Body of pancreas (tissue), 4 donors: ENCODE data around the gene TMED3. TPM values are rescaled to one million over a fixed set of nuclear protein-coding genes. Genes with fewer than 3 reads are reported as not detected.
A peak's percentile ranks its signal among the peaks of the same experiment; 100 is the strongest.

Source experiments
- ATAC-seq: fragments of 150-250 bp; one replicate; pipeline ENCODE4 v1.9.1; 2016
- DNase-seq, 4 donors: peaks; one replicate each; pipeline ENCODE4 v3.0.0-alpha.2; 2019
- H3K27ac ChIP-seq, 4 donors: fragments of 200-600 bp; sonication (generic); 1 replicate in 3 of 4; 2 replicates in 1 of 4; pipeline versions ENCODE4 v1.5.1 to v1.6.1; 2016 to 2019; ENCODE audit warnings: mild to moderate bottlenecking in 1 of 4, mixed read lengths in 1 of 4, moderate library complexity in 1 of 4
- H3K27me3 ChIP-seq, 2 donors: fragments of 200-600 bp; sonication (generic); one replicate each; pipeline ENCODE4 v1.6.0; 2016; ENCODE audit warnings: mild to moderate bottlenecking in 1 of 2
- H3K36me3 ChIP-seq, 2 donors: fragments of 200-600 bp; sonication (generic); replicated peaks in 1 of 2; 2 replicates each; pipeline ENCODE4 v1.5.1; 2016; ENCODE audit warnings: low read depth in 2 of 2; ENCODE audit not compliant: insufficient read depth in 1 of 2
- H3K4me1 ChIP-seq: fragments of 200-600 bp; sonication (generic); one replicate; pipeline ENCODE4 v1.6.0; 2016
- H3K4me3 ChIP-seq, 2 donors: fragments of 200-600 bp; sonication (generic); 1 replicate in 1 of 2; 2 replicates in 1 of 2; pipeline ENCODE4 v1.5.1; 2016 to 2019
- H3K9me3 ChIP-seq, 3 donors: fragments of 200-600 bp; sonication (generic); 1 replicate in 2 of 3; 2 replicates in 1 of 3; pipeline ENCODE4 v1.5.1; 2016
- POLR2A ChIP-seq, 3 donors: fragments of 450-650 bp; IDR thresholded peaks; one replicate each; pipeline ENCODE4 v1.6.1; 2016; ENCODE audit warnings: antibody characterized with exemption in 3 of 3, mild to moderate bottlenecking in 2 of 3
- WGBS, 2 donors: methylation state at CpG; one replicate each; pipeline ENCODE4 v1.1.5; 2017; 5-methylcytosine and 5-hydroxymethylcytosine counted together
- intact Hi-C: fragments of 100-400 bp; cut with DNase I; formaldehyde crosslinking; loops from one replicate; pipeline ENCODE4 v1.15.1; 2023
- total RNA-seq, 2 donors: library from RNA; depleted of rRNA; stranded (reverse); fragments of >200 nt; gene quantifications; one replicate each; pipeline ENCODE4 v1.1.0, GENCODE V29; 2016
- TF ChIP-seq, protein P1 (sequence below), 7 experiments: fragments of 450-650 bp in 4 of 7; fragments of 200-600 bp in 3 of 7; sonication (generic) in 3 of 7; IDR thresholded peaks; one replicate each; pipeline ENCODE4 v1.5.1; 2016 to 2019; ENCODE audit warnings: antibody characterized with exemption in 7 of 7

TMED3 gene
- total RNA-seq, 2 donors from 2014 or later: 82.1 to 98.1 TPM

GRCh38 chr15:79322306-79322705 lies 11.4 kb downstream of the TMED3 start:
- intact Hi-C loops: no loop called here
- H3K4me3 ChIP-seq: no peak overlapping the region
- H3K36me3 ChIP-seq: peaks cover 0 to 29% of the 10 kb centered on the region in 2 donors
- H3K27me3 ChIP-seq: no peaks in the 10 kb centered on the region
- TF ChIP-seq, protein P1, sequence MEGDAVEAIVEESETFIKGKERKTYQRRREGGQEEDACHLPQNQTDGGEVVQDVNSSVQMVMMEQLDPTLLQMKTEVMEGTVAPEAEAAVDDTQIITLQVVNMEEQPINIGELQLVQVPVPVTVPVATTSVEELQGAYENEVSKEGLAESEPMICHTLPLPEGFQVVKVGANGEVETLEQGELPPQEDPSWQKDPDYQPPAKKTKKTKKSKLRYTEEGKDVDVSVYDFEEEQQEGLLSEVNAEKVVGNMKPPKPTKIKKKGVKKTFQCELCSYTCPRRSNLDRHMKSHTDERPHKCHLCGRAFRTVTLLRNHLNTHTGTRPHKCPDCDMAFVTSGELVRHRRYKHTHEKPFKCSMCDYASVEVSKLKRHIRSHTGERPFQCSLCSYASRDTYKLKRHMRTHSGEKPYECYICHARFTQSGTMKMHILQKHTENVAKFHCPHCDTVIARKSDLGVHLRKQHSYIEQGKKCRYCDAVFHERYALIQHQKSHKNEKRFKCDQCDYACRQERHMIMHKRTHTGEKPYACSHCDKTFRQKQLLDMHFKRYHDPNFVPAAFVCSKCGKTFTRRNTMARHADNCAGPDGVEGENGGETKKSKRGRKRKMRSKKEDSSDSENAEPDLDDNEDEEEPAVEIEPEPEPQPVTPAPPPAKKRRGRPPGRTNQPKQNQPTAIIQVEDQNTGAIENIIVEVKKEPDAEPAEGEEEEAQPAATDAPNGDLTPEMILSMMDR (IDR thresholded peaks at IDR 0.05): no peak
- no peak for TF ChIP-seq POLR2A (IDR thresholded peaks at IDR 0.05)
- ATAC-seq (no peak), DNase-seq (no peak)
- 90 to 95% methylated on average over 2 to 3 of the region's 3 CpGs for WGBS, 2 donors
- H3K4me1 ChIP-seq: peaks cover under 1% of the 10 kb centered on the region
- H3K9me3 ChIP-seq: no peaks in the 10 kb centered on the region
- no peak overlapping the region for H3K27ac ChIP-seq

- Histone ChIP-seq H3K4me1 (no peaks in the 10 kb centered on the region), H3K4me3 (no peak overlapping the region), H3K27ac (no peak overlapping the region), H3K27me3 (no peaks in the 10 kb centered on the region), H3K9me3 (no peaks in the 10 kb centered on the region), H3K36me3 (peaks cover 0 to 29% of the 10 kb centered on the region in 2 donors)
- DNase-seq: no peak
- ATAC-seq: no peak
- intact Hi-C loops: no loop called here
- TF ChIP-seq, protein P1 (IDR thresholded peaks at IDR 0.05): no peak
- TF ChIP-seq POLR2A (IDR thresholded peaks at IDR 0.05): no peak
- 80 to 91% methylated on average over 6 of the region's 6 CpGs for WGBS, 2 donors
These were observed 12.0 kb downstream of the TMED3 start for GRCh38 chr15:79322945-79323344.

DNA sequence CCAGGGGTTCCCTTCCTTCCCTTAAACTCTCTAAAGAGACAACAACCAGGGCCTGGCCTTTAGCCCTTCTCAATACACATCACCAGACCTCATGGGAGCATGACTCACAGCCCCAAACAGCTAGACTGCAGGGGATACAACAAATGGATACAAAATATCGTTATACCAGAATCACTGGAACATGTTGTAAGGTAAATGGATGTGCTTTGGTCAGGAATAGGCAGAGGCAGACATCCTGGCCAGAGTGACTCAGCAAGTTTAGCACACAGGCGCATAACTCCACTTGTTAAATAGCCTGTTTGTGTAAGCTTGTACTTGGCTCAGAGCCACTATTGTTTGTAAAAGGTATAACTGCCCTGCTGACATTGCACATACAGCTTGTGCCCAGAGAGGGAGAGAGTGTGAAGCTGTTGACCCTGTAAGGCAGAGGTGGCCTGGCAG lies 18.3 kb downstream of the TMED3 start:
- Histone ChIP-seq H3K36me3 (peaks cover 0 to 5% of the 10 kb centered on the region in 2 donors), H3K27me3 (no peaks in the 10 kb centered on the region), H3K27ac (no peak overlapping the region), H3K9me3 (no peaks in the 10 kb centered on the region), H3K4me1 (peaks cover 21% of the 10 kb centered on the region), H3K4me3 (no peak overlapping the region)
- ATAC-seq (no peak), DNase-seq (no peak)
- no peak for TF ChIP-seq POLR2A (IDR thresholded peaks at IDR 0.05)
- TF ChIP-seq, protein P1 (IDR thresholded peaks at IDR 0.05): no peak
- 70 to 98% methylated on average over 2 of the region's 2 CpGs for WGBS, 2 donors
- intact Hi-C loops: no loop called here

DNA sequence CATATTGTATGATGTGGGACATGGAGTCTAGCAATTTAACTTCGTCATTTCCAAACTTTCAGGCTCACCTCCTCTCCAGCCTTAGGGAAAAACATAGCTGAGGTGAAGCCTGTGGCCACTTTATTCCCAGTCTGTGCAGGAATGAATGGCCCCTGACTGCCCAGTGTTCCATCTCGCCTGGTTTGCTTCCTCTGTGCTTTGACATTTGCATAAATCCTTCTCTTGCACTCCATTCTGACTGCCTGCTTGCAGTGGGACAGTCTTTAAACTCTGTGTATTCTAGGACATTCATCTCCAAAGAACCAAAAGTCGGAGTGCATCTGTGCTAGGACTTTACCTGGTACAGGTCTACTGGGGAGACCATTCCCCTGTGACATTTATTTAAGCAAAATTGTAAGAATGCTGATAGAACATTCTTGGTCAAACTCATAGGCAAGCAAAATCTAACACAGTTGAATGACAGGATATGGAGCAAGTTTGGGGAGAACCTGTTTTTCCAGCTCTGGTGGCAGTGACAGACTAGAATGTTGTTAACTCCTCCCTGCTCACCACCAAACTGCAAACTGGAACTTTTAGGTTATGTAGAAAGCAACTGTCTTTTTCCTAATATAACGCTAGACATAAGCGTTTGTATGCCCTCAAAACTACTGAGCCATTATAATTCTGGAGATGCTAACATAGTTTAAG lies 22.1 kb downstream of the TMED3 start:
- Histone ChIP-seq H3K27ac (peak overlapping the region in 2 of 4 donors; percentile 22 to 41), H3K27me3 (no peaks in the 10 kb centered on the region), H3K4me1 (peaks cover 21% of the 10 kb centered on the region), H3K9me3 (no peaks in the 10 kb centered on the region), H3K36me3 (no peaks in the 10 kb centered on the region), H3K4me3 (no peak overlapping the region)
- DNase-seq (peak; percentile 35 to 61 (median 56)), ATAC-seq (peak; percentile 71)
- TF ChIP-seq, protein P1 (IDR thresholded peaks at IDR 0.05): no peak
- no peak for TF ChIP-seq POLR2A (IDR thresholded peaks at IDR 0.05)
- intact Hi-C loops: no loop called here
- WGBS, 2 donors: 34 to 37% methylated on average over 5 of the region's 5 CpGs

- no peak overlapping the region for H3K27ac ChIP-seq
- WGBS, 2 donors: 61 to 70% methylated on average over 7 of the region's 7 CpGs
- no peaks in the 10 kb centered on the region for H3K27me3 ChIP-seq
- intact Hi-C loops: no loop called here
- DNase-seq: no peak
- ATAC-seq: no peak
- TF ChIP-seq POLR2A (IDR thresholded peaks at IDR 0.05): no peak
- TF ChIP-seq, protein P1 (IDR thresholded peaks at IDR 0.05): no peak
- no peaks in the 10 kb centered on the region for H3K9me3 ChIP-seq
- H3K36me3 ChIP-seq: no peaks in the 10 kb centered on the region
- no peak overlapping the region for H3K4me3 ChIP-seq
- H3K4me1 ChIP-seq: peaks cover 12% of the 10 kb centered on the region
These were observed 26.7 kb downstream of the TMED3 start for GRCh38 chr15:79337591-79337990.
